ENCODE results near the gene IMP3.

GRCh38 chr15:75656331-75656730, 16.3 kb upstream of the IMP3 start:
- TF ChIP-seq CTCF (conservative IDR thresholded peaks at IDR 0.05; ENCODE audit: low read depth, low read length) (no peak), EZH2 (IDR thresholded peaks at IDR 0.05; ENCODE audit: borderline replicate concordance, low read depth, low read length, poor library complexity, severe bottlenecking) (no peak)
